Natural killer cell (primary cell): ENCODE results near the gene HMOX2. TPM values are rescaled to one million over a fixed set of nuclear protein-coding genes. Genes with fewer than 3 reads are reported as not detected.

Experiments used
- ATAC-seq, 3 donors: fragments of 150-1000 bp in 2 of 3; fragments of 200-7000 bp in 1 of 3; cut with Tn5 transposase; 1 replicate in 1 of 3; 2 replicates in 2 of 3; pipeline ENCODE4 v1.10.0; 2021; ENCODE audit warnings: mild to moderate bottlenecking in 2 of 3, moderate library complexity in 2 of 3
- DNase-seq, 2 donors: peaks; one replicate each; pipeline versions ENCODE4 v3.0.0 to v3.0.0-alpha.2; 2013 to 2021; ENCODE audit warnings: mixed read lengths in 1 of 2
- H3K27ac ChIP-seq: one replicate; pipeline ENCODE4 v1.5.1; 2013; ENCODE audit warnings: mild to moderate bottlenecking, low read length
- H3K27me3 ChIP-seq: one replicate; pipeline ENCODE4 v1.6.1; 2013; ENCODE audit warnings: low read length; ENCODE audit not compliant: control insufficient read depth, insufficient read depth
- H3K36me3 ChIP-seq: one replicate; pipeline ENCODE4 v1.6.1; 2013; ENCODE audit warnings: low read length; ENCODE audit not compliant: control insufficient read depth, insufficient read depth
- H3K4me1 ChIP-seq: one replicate; pipeline ENCODE4 v1.6.1; 2013; ENCODE audit warnings: low read length; ENCODE audit not compliant: control insufficient read depth, insufficient read depth
- H3K4me3 ChIP-seq: one replicate; pipeline ENCODE4 v1.5.1; 2013; ENCODE audit warnings: low read length
- H3K9me3 ChIP-seq: one replicate; pipeline ENCODE4 v1.6.1; 2013; ENCODE audit warnings: low read length; ENCODE audit not compliant: control insufficient read depth, insufficient read depth
- H3K27ac Mint-ChIP-seq, 2 donors: one replicate each; pipeline ENCODE4 v1.8.0; 2022; ENCODE audit warnings: mild to moderate bottlenecking in 2 of 2, mixed read lengths in 2 of 2, moderate library complexity in 1 of 2
- H3K27me3 Mint-ChIP-seq, 2 donors: one replicate each; pipeline ENCODE4 v1.8.0; 2022; ENCODE audit warnings: low read depth in 2 of 2, mixed read lengths in 2 of 2
- H3K36me3 Mint-ChIP-seq: one replicate; pipeline ENCODE4 v1.8.0; 2022; ENCODE audit warnings: mixed read lengths
- H3K4me1 Mint-ChIP-seq, 2 donors: one replicate each; pipeline ENCODE4 v1.8.0; 2022; ENCODE audit warnings: mixed read lengths in 2 of 2
- H3K4me3 Mint-ChIP-seq: one replicate; pipeline ENCODE4 v1.8.0; 2022; ENCODE audit warnings: mild to moderate bottlenecking, moderate library complexity, mixed read lengths
- H3K9me3 Mint-ChIP-seq, 2 donors: one replicate each; pipeline ENCODE4 v1.8.0; 2022; ENCODE audit warnings: mixed read lengths in 2 of 2
- WGBS: methylation state at CpG from one replicate; pipeline ENCODE4 v1.1.7; 2013; ENCODE audit warnings: missing lambda C conversion rate; ENCODE audit not compliant: insufficient coverage; 5-methylcytosine and 5-hydroxymethylcytosine counted together
- intact Hi-C: fragments of 100-400 bp; cut with micrococcal nuclease; formaldehyde crosslinking; loops from one replicate; pipeline ENCODE4 v1.14.2; 2022
- total RNA-seq, 4 donors: library from RNA; stranded (reverse); fragments of 120-200 nt in 1 of 4; gene quantifications; one replicate each; pipeline versions ENCODE4 v1.2.3 to v1.2.4, GENCODE V29; 2013 to 2022
- TF ChIP-seq, protein P1 (sequence below): fragments of 200-600 bp; IDR thresholded peaks from one replicate; pipeline ENCODE4 v1.8.0; 2022; ENCODE audit warnings: antibody characterized with exemption

The HMOX2 gene
- total RNA-seq, 3 donors from 2014 or later (not counting 1 experiment from before 2014, with no cell fraction given): 66.0 to 104 (median 77.3) TPM

DNA sequence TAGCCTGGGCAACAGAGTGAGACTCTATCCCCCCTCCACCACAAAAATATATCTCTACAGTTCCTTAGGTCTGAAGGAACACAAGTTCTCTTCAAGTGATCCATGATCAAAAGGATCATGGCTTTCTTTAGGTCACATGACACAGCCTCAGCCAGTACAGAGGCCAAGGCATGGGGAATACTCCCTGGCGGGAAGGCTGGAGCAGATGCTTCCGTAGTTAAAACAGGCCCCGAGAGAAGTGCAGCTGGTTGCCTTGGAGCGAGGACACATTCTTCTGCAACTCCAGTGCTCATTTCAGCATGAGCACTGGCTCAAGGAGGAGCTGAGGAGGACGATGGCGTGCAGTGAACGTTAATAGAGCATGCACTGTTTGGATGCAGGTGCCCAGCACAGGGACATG, 48.9 kb downstream of the HMOX2 start:
- H3K4me1 ChIP-seq: peaks cover 23% of the 10 kb centered on the region
- Mint-ChIP-seq H3K9me3 (no peaks in the 10 kb centered on the region), H3K36me3 (no peaks in the 10 kb centered on the region), H3K4me1 (peaks cover 25 to 45% of the 10 kb centered on the region in 2 donors), H3K4me3 (no peak overlapping the region), H3K27ac (peak overlapping the region in 1 of 2 donors; percentile 43), H3K27me3 (no peaks in the 10 kb centered on the region)
- no peaks in the 10 kb centered on the region for H3K9me3 ChIP-seq
- no peak overlapping the region for H3K4me3 ChIP-seq
- H3K36me3 ChIP-seq: peaks cover 5% of the 10 kb centered on the region
- TF ChIP-seq, protein P1, sequence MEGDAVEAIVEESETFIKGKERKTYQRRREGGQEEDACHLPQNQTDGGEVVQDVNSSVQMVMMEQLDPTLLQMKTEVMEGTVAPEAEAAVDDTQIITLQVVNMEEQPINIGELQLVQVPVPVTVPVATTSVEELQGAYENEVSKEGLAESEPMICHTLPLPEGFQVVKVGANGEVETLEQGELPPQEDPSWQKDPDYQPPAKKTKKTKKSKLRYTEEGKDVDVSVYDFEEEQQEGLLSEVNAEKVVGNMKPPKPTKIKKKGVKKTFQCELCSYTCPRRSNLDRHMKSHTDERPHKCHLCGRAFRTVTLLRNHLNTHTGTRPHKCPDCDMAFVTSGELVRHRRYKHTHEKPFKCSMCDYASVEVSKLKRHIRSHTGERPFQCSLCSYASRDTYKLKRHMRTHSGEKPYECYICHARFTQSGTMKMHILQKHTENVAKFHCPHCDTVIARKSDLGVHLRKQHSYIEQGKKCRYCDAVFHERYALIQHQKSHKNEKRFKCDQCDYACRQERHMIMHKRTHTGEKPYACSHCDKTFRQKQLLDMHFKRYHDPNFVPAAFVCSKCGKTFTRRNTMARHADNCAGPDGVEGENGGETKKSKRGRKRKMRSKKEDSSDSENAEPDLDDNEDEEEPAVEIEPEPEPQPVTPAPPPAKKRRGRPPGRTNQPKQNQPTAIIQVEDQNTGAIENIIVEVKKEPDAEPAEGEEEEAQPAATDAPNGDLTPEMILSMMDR: no peak
- DNase-seq (no peak), ATAC-seq (no peak)
- intact Hi-C loops: loop anchor here (5.0 kb wide), 1 partner anchor 1403 kb away; no protein-coding TSS in a partner anchor
- no peaks in the 10 kb centered on the region for H3K27me3 ChIP-seq
- no peak overlapping the region for H3K27ac ChIP-seq
- WGBS: 95% methylated on average over 7 of the region's 7 CpGs

DNA sequence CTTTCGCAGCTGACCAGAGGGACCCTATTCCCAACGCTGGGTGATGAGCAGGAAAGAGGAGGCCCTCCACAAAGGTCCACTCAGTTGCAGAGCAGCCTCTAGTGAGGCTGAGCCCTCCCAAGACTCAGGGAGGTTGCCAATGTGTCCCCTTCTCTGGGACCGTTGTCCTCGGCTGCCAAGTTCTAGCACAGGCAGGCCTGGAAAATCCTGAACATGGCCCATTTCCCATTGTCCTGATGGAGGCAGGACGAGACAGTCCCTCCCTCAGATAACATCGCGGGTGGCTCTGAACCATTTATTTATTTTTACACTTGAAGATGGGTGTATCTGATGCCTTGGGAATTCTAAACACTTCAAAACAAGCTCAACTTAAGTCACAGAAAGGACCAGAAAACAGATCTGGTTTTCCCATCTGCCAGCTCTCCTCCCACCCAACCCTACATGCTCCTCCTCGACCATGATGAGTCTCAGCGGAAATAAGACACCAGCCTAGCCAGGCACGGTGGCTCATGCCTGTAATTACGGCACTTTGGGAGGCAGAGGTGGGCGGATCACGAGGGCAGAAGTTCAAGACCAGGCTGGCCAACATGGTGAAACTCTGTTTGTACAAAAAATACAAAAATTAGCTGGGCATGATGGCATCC, 49.6 kb downstream of the HMOX2 start:
- H3K4me3 Mint-ChIP-seq: no peak overlapping the region
- no peaks in the 10 kb centered on the region for H3K9me3 Mint-ChIP-seq
- TF ChIP-seq, protein P1: no peak
- peaks cover 25 to 46% of the 10 kb centered on the region in 2 donors for H3K4me1 Mint-ChIP-seq
- H3K27ac Mint-ChIP-seq: no peak overlapping the region
- H3K4me1 ChIP-seq: peaks cover 24% of the 10 kb centered on the region
- H3K36me3 Mint-ChIP-seq: no peaks in the 10 kb centered on the region
- WGBS: 95% methylated on average over 13 of the region's 13 CpGs
- no peak for DNase-seq
- no peak overlapping the region for H3K4me3 ChIP-seq
- no peak for ATAC-seq
- H3K36me3 ChIP-seq: peaks cover 5% of the 10 kb centered on the region
- intact Hi-C loops: loop anchor here (5.0 kb wide), 1 partner anchor 1403 kb away; no protein-coding TSS in a partner anchor
- H3K27ac ChIP-seq: no peak overlapping the region
- no peaks in the 10 kb centered on the region for H3K9me3 ChIP-seq
- H3K27me3 ChIP-seq: no peaks in the 10 kb centered on the region
- H3K27me3 Mint-ChIP-seq: no peaks in the 10 kb centered on the region

DNA sequence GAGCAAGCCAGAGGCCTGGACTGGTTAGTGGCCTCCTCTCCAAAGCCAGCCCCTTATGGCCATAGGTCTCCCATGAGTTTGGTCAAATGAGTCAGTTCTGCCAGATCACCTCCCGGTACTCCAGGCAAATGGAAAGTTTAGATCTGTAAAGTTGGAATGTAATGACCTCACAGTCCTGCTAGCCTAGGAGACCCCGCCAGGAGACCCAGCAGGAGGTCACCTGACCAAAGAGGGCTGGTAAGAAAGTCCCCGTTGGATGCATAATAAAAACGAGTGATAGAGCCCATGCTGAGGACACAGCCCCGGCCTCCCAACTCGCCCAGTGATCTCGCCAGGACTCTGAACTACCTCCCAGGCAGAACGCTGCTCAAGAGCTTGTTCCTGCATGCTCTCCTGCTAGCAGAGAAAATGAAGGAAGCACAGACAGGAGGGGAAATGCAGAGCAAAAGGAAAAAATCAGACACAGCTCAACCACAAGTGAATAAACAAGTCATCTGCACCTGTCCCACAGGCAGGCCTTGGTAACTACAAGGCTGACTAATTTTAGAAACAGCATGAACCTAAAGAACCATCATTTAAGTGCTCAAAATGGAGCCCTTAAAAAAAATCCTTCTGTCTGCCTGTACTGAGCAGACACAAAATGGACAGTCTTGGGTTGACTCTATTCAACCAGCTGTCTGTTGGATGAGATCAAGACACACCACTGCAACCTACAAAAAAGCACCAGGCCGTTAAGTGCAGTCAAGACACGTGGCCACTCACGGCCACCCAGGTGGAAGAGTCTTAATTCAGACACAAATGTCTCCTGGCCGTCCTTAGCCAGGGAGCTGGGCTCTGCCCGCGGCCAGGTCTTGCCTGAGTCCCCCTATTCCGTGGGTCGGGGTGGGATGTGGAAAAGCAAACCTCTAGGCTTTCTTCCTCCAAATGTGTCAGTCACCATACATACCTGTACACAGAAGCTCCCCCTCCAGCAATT, 53.2 kb downstream of the HMOX2 start:
- H3K9me3 Mint-ChIP-seq: no peaks in the 10 kb centered on the region
- H3K4me1 Mint-ChIP-seq: peaks cover 22 to 44% of the 10 kb centered on the region in 2 donors
- peak overlapping the region; percentile 84 to 86 for H3K27ac Mint-ChIP-seq
- H3K27me3 Mint-ChIP-seq: no peaks in the 10 kb centered on the region
- 67% methylated on average over 16 of the region's 16 CpGs for WGBS
- ATAC-seq (peak in 2 of 3 donors; percentile 22 to 31), DNase-seq (peak in 1 of 2 donors; percentile 43)
- TF ChIP-seq, protein P1: no peak
- Histone ChIP-seq H3K4me3 (no peak overlapping the region), H3K27me3 (no peaks in the 10 kb centered on the region), H3K27ac (peak overlapping the region; percentile 46), H3K9me3 (no peaks in the 10 kb centered on the region), H3K36me3 (peaks cover 8% of the 10 kb centered on the region), H3K4me1 (peaks cover 35% of the 10 kb centered on the region)
- H3K36me3 Mint-ChIP-seq: no peaks in the 10 kb centered on the region
- intact Hi-C loops: loop anchor here (5.0 kb wide), 1 partner anchor 1407 kb away; no protein-coding TSS in a partner anchor
- peak overlapping the region; percentile 45 for H3K4me3 Mint-ChIP-seq
